ENCODE measurements around the gene SEMA3E. TPM values are rescaled to one million over a fixed set of nuclear protein-coding genes. Genes with fewer than 3 reads are reported as not detected.

The SEMA3E gene
- total RNA-seq, 1 donor = 16.1 TPM

- no peak for DNase-seq (ENCODE audit: low read depth)
- TF ChIP-seq CTCF (IDR thresholded peaks at IDR 0.05; ENCODE audit: insufficient read depth, low read length) = no peak
- no peak overlapping the region for H3K4me3 ChIP-seq (ENCODE audit: low read depth, low read length)
Measured at GRCh38 chr7:83663131-83663530, 14.2 kb upstream of the SEMA3E start.

GRCh38 chr7:83658126-83658525 is 9.2 kb upstream of the SEMA3E start:
- TF ChIP-seq CTCF (IDR thresholded peaks at IDR 0.05; ENCODE audit: insufficient read depth, low read length) = no peak
- DNase-seq (ENCODE audit: low read depth) = no peak

GRCh38 chr7:83655951-83656556 is 7.1 kb upstream of the SEMA3E start:
- no peak overlapping the region for H3K4me3 ChIP-seq (ENCODE audit: low read depth, low read length)
- DNase-seq (ENCODE audit: low read depth) = peak; percentile 71
- peak; percentile 94 for TF ChIP-seq CTCF (IDR thresholded peaks at IDR 0.05; ENCODE audit: insufficient read depth, low read length)

More at GRCh38 chr7:83658126-83658525, 9.2 kb upstream of the SEMA3E start:
- H3K4me3 ChIP-seq (ENCODE audit: low read depth, low read length) = no peak overlapping the region

- DNase-seq (ENCODE audit: low read depth) = no peak
- no peak overlapping the region for H3K4me3 ChIP-seq (ENCODE audit: low read depth, low read length)
- TF ChIP-seq CTCF (IDR thresholded peaks at IDR 0.05; ENCODE audit: insufficient read depth, low read length) = no peak
Measured at GRCh38 chr7:83652481-83652880, 3.5 kb upstream of the SEMA3E start.

- no peak for DNase-seq (ENCODE audit: low read depth)
- TF ChIP-seq CTCF (IDR thresholded peaks at IDR 0.05; ENCODE audit: insufficient read depth, low read length) = no peak
- H3K4me3 ChIP-seq (ENCODE audit: low read depth, low read length) = no peak overlapping the region
Measured at GRCh38 chr7:83649701-83650100, 762 bp upstream of the SEMA3E start.

- no peak overlapping the region for H3K4me3 ChIP-seq (ENCODE audit: low read depth, low read length)
- no peak for DNase-seq (ENCODE audit: low read depth)
- no peak for TF ChIP-seq CTCF (IDR thresholded peaks at IDR 0.05; ENCODE audit: insufficient read depth, low read length)
Measured at GRCh38 chr7:83646027-83646426, 2.9 kb downstream of the SEMA3E start.

- H3K4me3 ChIP-seq (ENCODE audit: low read depth, low read length) = no peak overlapping the region
- no peak for TF ChIP-seq CTCF (IDR thresholded peaks at IDR 0.05; ENCODE audit: insufficient read depth, low read length)
- no peak for DNase-seq (ENCODE audit: low read depth)
Measured at GRCh38 chr7:83643739-83644138, 5.2 kb downstream of the SEMA3E start.

Measured in fibroblast of the aortic adventitia (primary cell).